ENCODE measurements around the gene WDR86.

WDR86 gene

GRCh38 chr7:151439855-151440798, 30.3 kb upstream of the WDR86 start, which contains the start of gene CRYGN:
Gene CRYGN (minus strand): TSS chr7:151440141. CDS start chr7:151439917, 224 bp downstream.
- no peak for FAIRE-seq

DNA sequence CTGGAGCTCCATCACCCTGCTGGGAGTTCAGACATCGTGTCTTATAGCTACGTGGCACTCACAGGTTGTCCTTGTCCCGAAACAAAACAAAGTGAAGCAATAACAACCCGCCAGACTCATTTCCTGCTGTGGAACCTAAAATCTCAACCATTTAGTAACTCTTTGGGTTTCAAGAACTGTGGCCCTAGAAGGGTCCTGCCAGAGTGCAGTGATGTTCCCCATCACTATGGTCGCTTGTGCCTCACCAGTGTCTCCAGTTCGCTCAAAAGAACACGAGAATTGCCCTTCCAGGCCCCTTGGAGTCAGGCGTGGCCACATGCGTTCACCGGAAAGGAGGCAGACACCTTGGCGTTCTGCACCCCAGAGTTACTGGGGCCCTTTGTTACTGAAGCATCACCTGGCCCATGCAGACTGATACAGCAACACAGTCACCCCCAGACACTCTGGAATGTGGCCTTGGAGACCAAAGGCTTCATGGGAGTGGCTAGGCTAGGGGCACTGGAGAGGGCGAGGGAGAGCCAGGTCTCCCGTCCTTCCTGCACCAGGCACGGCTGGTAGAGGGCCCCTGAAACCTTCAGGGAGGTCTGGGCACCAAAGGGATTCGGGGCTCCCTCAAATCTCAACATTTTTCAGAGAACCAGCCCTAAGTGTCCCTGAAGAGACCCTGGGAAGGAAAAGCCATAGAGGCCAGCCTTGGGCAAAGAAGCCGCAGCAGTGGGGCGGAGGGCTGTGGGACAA, 29.2 kb upstream of the WDR86 start:
- FAIRE-seq: no peak

DNA sequence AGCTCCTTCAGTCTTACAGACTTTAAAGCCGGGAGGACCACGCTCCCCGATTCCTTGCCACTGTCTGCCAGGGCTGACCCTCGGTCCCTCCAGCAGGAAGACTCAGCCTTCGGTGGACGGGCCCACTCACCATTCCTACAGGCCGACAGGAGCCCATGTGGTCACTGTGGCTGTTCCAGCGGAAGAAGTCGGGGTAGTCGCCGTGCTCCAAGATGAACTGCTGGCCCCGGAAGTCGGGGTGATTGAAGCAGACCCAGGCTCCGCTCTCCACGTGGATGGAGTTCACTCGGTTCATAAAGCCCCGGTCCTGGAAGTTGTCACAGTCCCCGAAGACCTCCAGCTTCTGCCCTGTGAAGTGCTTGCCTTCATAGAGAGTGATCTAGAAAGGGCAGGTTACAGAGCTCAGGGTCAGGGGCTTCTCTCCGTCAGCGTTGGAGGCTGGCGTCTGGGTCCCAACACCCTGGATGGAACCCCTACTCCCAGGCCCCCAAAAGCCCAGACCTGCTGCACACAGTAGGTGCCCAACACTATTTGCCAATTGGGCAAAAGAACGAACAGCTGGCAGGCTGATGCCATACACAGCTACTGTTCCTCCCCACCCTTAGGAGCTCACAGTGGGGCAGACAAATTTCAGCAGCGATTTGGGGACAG, 28.2 kb upstream of the WDR86 start:
- no peak for FAIRE-seq

DNA sequence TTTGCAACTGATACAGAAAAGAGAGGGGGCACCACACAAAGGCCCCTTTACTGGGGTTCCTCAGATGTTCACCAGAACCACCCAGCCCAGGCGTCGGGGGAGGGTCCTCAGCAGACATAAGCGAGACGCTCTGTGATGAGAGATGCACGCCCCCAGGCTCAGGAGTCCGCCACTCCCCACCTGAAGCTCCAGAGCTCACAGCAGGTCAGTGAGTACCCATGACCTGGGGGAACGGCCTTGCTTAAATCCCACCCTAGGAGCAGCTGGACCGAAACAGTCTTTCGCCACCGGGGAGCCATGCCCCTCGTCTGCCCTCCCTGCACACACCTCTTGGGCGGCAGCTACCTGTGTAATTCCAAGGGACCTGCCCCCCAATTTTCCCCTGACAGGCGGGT, 27.3 kb upstream of the WDR86 start:
- FAIRE-seq: no peak

DNA sequence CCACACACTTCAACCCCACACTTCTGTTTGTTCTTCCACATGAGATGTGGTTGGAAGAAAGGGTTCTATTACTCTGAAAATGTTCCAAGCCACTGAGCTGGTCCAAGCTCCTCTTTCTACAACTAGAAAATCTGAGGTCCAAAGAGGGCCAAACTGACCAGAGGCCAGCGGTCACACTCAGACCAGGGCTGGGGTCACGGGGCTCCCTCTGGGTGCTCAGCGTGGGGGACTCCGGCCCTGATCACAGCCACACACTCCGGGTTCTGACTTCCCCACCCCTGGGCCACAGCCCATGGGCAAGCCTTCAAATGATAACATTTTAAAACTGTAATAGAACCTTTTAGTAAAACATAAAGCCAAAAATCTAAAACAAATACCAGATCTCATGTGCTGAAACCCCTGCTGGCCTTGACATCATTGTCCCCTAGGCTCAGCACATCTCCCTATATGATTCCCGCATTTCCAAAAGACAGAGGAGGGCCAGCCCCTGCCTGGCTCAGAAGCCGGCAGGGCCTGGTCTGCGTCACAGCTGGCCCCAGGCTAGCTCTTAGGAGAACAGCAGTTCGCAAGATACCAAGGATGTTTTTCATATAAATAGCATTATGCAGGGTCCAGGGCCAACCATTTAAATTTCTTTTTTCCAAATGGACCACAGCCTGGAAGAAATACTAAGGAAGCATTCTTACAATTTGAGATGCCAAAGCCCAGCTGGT, 26.8 kb upstream of the WDR86 start:
- no peak for FAIRE-seq

DNA sequence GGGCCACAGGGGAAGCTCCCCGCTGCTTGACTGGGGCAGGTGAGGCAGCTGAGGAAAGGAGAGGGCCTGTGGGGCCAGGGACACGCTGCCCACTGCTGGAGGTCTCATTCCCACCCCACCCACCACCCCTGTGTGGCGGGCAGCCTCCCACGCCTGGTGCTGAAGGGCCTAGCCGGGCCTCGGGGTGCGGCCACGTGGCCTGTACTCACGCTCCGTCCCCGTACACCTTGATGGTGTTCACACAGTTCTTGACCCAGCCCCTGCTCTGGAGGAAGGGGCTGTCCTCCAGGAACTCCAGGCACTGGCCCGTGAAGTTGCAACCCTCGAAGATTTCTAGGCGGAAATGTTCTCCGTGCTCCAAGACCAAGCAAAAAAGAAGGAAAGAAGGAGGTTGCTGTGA, 26.1 kb upstream of the WDR86 start:
- no peak for FAIRE-seq

GRCh38 chr7:151435103-151435916, 25.5 kb upstream of the WDR86 start:
- no peak for FAIRE-seq

- no peak for FAIRE-seq
These were observed 24.7 kb upstream of the WDR86 start for GRCh38 chr7:151434549-151434948.

DNA sequence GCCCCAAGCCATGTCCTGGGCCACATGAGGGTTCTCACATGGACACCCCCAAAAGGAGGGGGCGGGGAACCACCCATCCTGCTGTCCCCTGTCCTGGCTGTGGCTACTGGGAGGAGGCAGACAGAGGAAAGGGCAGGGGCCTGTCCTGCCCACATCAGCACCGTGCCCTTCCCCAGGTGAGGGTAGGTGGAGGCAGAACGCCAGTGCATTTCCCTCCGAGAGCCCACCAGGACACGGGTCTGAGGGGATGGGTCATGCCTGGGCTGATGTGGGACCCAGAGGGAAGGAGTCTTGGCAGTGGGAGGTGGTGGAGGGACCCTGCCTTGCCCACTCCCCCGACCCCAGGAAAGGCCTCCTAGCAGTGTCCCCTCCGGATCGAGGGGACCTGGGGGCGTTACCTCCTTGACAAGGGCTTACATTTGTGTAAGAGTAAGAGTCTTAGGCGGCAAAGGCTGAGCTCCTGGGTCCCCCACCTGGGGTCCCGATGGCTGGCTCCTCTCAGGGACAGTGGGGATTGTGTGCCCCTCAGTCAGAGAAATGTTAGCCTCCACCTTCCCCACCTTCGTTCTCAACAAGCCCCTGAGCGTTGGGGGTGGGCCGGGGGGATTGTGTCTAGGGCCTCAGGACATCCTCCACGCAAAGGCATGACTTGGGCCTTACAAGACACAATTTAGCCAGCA, 24.0 kb upstream of the WDR86 start:
- no peak for FAIRE-seq

DNA sequence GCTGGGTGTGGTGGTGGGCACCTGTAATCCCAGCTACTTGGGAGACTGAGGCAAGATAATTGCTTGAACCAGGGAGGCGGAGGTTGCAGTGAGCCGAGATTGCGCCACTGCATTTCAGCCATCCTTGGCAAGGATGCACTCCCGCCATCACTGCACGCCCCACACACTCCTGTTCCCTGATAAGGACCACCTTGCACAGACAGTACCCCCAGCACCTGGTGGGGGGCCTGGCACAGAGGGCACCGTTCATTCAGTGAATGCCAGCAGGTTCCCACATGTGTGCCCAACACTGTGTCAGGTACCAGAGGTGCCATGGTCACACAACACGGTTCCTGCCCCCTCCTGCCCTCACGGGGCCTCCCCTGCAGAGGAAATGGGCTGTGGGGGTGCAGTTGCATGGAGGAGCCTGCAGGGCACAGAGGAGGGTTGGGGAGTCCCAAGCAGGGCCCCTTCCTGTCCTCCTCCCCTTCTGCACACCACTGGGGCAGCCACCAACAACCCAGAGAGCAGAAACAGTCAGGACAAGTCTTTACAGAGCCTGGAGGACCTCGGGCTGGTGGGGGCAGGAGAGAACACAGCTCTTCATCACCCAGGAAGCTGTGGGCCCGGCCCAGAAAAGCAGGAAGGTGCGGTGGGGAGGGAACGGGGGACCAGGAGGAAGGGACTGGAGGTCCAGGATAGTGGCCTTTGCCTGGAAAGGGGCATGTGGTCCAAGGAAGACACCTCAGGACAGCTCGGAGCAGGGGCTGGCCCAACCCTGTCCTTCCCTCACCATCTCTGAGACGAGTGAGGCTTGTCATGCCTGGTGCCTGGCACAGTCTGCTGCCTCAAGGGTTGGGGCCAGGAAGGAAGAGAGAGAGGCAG, 23.1 kb upstream of the WDR86 start:
- FAIRE-seq: no peak

DNA sequence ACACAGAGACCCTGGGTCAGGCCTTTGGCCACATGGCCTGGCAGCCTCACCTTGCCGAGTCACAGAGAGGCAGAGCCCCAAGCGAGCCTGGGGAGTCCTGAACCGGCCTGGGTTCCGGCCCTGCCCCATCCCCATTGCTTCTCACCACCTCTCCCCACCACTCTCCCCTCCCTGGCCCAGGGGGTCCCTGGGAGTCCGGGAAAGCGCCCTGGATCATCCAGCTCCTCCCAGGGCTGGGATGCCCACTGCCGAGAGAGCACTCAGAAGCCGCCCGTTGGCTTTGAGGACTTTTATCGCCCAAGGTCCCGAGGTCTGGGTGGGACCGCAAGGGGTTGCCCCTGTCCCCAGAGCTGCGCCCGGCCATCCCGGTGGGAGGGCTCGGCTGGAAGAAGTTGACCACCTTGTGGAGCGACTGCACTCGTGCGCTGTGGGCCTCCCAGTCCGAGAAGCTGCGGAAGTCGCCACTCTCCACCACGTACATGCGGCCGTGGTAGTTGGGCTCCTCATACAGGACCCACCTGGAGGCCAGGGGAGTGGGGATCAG, 22.0 kb upstream of the WDR86 start:
- FAIRE-seq: no peak

DNA sequence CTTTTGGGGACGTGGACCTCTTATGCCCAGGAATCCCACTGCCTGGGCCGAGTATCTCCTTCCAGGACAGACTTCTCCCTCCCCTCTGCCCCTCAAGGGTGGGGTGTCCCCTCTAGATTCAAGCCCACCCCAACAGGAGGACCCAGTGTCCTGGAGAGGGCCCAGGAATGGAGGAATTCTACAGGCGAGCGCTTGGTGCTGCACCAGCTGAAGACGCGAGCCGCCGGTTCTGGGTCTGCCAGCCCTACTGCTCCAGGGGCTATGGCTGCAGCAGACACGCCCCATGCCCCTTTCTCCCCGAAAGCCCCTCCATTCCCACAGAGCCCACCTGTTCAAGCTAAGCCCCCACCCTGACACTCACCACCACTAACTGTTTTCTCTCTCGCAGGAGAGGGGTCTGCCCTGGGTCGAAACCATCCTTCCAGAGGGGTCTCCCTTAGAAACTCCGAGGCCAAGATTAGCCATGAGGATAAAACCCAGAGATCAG, 21.5 kb upstream of the WDR86 start:
- FAIRE-seq: no peak

GRCh38 chr7:151430391-151431205, 20.8 kb upstream of the WDR86 start:
- FAIRE-seq: no peak

DNA sequence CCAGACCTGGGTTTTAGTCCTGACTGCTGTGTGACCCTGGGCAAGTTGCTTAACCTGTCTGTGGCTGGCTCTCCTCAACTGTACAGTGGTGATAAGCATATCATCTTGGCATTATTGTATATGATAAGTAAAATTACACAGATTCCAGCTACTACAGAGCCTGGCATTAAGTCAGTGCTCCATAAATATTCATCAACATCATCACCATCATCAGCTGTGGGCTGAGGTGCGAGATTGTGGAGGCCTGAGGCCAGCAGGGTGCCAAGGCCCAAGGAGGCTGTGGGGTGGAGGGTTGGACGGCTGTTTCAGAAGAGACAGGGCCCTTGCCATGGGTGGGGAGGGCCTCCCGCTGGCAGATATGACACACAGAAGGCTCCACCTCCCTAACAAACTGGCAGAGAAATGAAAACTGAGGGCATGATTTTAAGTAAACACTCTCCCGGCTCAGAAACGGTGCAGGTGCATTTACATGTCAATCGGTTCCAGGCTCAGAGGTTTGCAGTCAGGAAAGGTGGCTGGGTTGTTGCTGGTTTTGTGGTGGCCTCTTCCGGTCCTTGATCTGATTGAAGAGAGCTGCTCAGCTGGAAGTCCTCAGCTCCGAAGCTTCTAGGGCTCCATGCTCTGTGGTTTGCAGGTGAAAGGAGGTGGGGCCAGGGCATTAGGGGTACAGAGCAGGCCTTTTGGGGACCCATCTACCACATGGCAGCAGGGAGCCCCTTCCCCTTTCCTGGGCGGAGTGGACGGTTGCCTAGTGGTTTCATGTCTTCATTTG, 19.9 kb upstream of the WDR86 start:
- FAIRE-seq: no peak

DNA sequence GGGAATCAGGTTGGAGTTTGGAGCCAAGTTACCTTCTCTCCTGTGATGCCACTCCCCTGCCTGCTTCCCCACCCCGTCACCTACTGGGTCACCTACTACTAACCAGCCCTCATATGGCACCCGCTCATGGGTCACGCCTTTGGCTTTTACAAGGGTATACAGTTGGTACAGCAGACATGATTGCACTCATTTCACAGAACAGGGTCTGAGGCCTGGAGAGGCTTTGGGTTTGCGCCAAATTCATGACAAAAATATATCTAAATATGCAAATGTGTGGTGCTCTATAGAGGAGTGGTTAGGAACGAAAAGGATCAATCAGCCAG, 19.4 kb upstream of the WDR86 start:
- FAIRE-seq: no peak

GRCh38 chr7:151428378-151429236, 18.8 kb upstream of the WDR86 start:
- no peak for FAIRE-seq

- no peak for FAIRE-seq
These were observed 18.0 kb upstream of the WDR86 start for GRCh38 chr7:151427705-151428377.
